WTC11 (cell line): ENCODE results near the gene OGDH. TPM values are rescaled to one million over a fixed set of nuclear protein-coding genes. Genes with fewer than 3 reads are reported as not detected.

Source experiments
- ATAC-seq: fragments of 200-7000 bp; cut with Tn5 transposase; 2 replicates; pipeline ENCODE4 v1.10.0; 2021; ENCODE audit warnings: mild to moderate bottlenecking, moderate library complexity
- CTCF ChIA-PET: fragments of 300-600 bp; sonication (Branson Sonifier 250); formaldehyde crosslinking; loops from one replicate; lab custom pipeline; 2021; ENCODE audit warnings: antibody characterized with exemption; lab: Charles Lee
- POLR2A ChIA-PET: fragments of 350-600 bp; sonication (Branson Sonifier 250); formaldehyde crosslinking; loops from one replicate; lab custom pipeline; 2021; ENCODE audit warnings: antibody characterized with exemption; lab: Charles Lee
- DNase-seq: peaks from one replicate; pipeline ENCODE4 v3.0.0; 2021; ENCODE audit warnings: low spot score
- H3K27ac Mint-ChIP-seq: 2 replicates; pipeline ENCODE4 v1.8.0; 2021; ENCODE audit warnings: mixed read lengths
- H3K27me3 Mint-ChIP-seq: 2 replicates; pipeline ENCODE4 v1.8.0; 2021; ENCODE audit warnings: low read depth, mild to moderate bottlenecking, moderate library complexity, mixed read lengths
- H3K36me3 Mint-ChIP-seq: 2 replicates; pipeline ENCODE4 v1.8.0; 2021; ENCODE audit warnings: mixed read lengths
- H3K4me1 Mint-ChIP-seq: 2 replicates; pipeline ENCODE4 v1.8.0; 2022; ENCODE audit warnings: mixed read lengths
- H3K4me3 Mint-ChIP-seq: 2 replicates; pipeline ENCODE4 v1.8.0; 2021; ENCODE audit warnings: mild to moderate bottlenecking, moderate library complexity, mixed read lengths
- H3K9me3 Mint-ChIP-seq: 2 replicates; pipeline ENCODE4 v1.8.0; 2021; ENCODE audit warnings: mixed read lengths
- ARID4B ChIP-seq: sonication (generic); formaldehyde crosslinking; IDR thresholded peaks from 2 replicates; pipeline ENCODE4 v1.8.0; 2023; ENCODE audit warnings: missing genetic modification reagents, mild to moderate bottlenecking, borderline replicate concordance
- ATF1 ChIP-seq: sonication (generic); formaldehyde crosslinking; IDR thresholded peaks from 2 replicates; pipeline ENCODE4 v1.8.1; 2023; ENCODE audit warnings: mild to moderate bottlenecking, moderate library complexity, missing genetic modification reagents
- ATF3 ChIP-seq: sonication (generic); formaldehyde crosslinking; conservative IDR thresholded peaks from 2 replicates; pipeline ENCODE4 v1.8.1; 2022; ENCODE audit warnings: mild to moderate bottlenecking, missing genetic modification reagents
- ATF6 ChIP-seq: sonication (generic); formaldehyde crosslinking; IDR thresholded peaks from 2 replicates; pipeline ENCODE4 v1.8.1; 2023; ENCODE audit warnings: mild to moderate bottlenecking, missing genetic modification reagents
- CREM ChIP-seq: sonication (generic); formaldehyde crosslinking; IDR thresholded peaks from 2 replicates; pipeline ENCODE4 v1.8.1; 2022; ENCODE audit warnings: mild to moderate bottlenecking, missing genetic modification reagents, moderate library complexity
- ELF4 ChIP-seq: sonication (generic); formaldehyde crosslinking; IDR thresholded peaks from 2 replicates; pipeline ENCODE4 v1.8.1; 2022; ENCODE audit warnings: low read depth, mild to moderate bottlenecking, moderate library complexity, missing genetic modification reagents
- ESRRA ChIP-seq: sonication (generic); formaldehyde crosslinking; IDR thresholded peaks from 2 replicates; pipeline ENCODE4 v1.8.1; 2022; ENCODE audit warnings: mild to moderate bottlenecking, missing genetic modification reagents, borderline replicate concordance
- ETV6 ChIP-seq: sonication (generic); formaldehyde crosslinking; IDR thresholded peaks from 2 replicates; pipeline ENCODE4 v1.8.1; 2022; ENCODE audit warnings: mild to moderate bottlenecking, missing genetic modification reagents
- JUN ChIP-seq: sonication (generic); formaldehyde crosslinking; IDR thresholded peaks from 2 replicates; pipeline ENCODE4 v1.8.0; 2023; ENCODE audit warnings: mild to moderate bottlenecking, missing genetic modification reagents
- MXD4 ChIP-seq: fragments of 250-450 bp; sonication (Bioruptor Pico); IDR thresholded peaks from 2 replicates; pipeline ENCODE4 v1.8.0; 2021; ENCODE audit warnings: mild to moderate bottlenecking, moderate library complexity, borderline replicate concordance
- NFE2L1 ChIP-seq: sonication (generic); formaldehyde crosslinking; IDR thresholded peaks from 2 replicates; pipeline ENCODE4 v1.8.1; 2023; ENCODE audit warnings: missing genetic modification reagents
- NFYB ChIP-seq: sonication (generic); formaldehyde crosslinking; conservative IDR thresholded peaks from 2 replicates; pipeline ENCODE4 v1.8.0; 2022; ENCODE audit warnings: low read depth, missing genetic modification reagents
- OVOL2 ChIP-seq: fragments of 250-450 bp; sonication (Bioruptor Pico); IDR thresholded peaks from 2 replicates; pipeline ENCODE4 v1.9.0; 2021; ENCODE audit warnings: mild to moderate bottlenecking, borderline replicate concordance
- RORB ChIP-seq: fragments of 250-450 bp; sonication (Bioruptor Pico); IDR thresholded peaks from 2 replicates; pipeline ENCODE4 v1.9.0; 2021; ENCODE audit warnings: mild to moderate bottlenecking
- TEAD1 ChIP-seq: sonication (generic); formaldehyde crosslinking; IDR thresholded peaks from 2 replicates; pipeline ENCODE4 v1.8.0; 2022; ENCODE audit warnings: mild to moderate bottlenecking, missing genetic modification reagents
- TP53 ChIP-seq: sonication (generic); formaldehyde crosslinking; IDR thresholded peaks from 2 replicates; pipeline ENCODE4 v1.8.1; 2023; ENCODE audit warnings: mild to moderate bottlenecking, missing genetic modification reagents
- ZMAT4 ChIP-seq: fragments of 250-450 bp; sonication (Bioruptor Pico); IDR thresholded peaks from 2 replicates; pipeline ENCODE4 v1.9.0; 2021; ENCODE audit warnings: mild to moderate bottlenecking
- ZNF396 ChIP-seq: fragments of 250-450 bp; sonication (Bioruptor Pico); IDR thresholded peaks from 2 replicates; pipeline ENCODE4 v1.8.0; 2021; ENCODE audit warnings: mild to moderate bottlenecking, moderate library complexity, borderline replicate concordance
- ZNF416 ChIP-seq: fragments of 250-450 bp; sonication (Bioruptor Pico); IDR thresholded peaks from 2 replicates; pipeline ENCODE4 v1.9.0; 2021; ENCODE audit warnings: mild to moderate bottlenecking, inconsistent platforms
- total RNA-seq: library from RNA; stranded (reverse); gene quantifications from 3 replicates; pipeline ENCODE4 v1.2.3, GENCODE V29; 2021
- TF ChIP-seq, protein P1 (sequence below): sonication (generic); formaldehyde crosslinking; IDR thresholded peaks from 2 replicates; pipeline ENCODE4 v1.8.1; 2022; ENCODE audit warnings: mild to moderate bottlenecking, missing genetic modification reagents, moderate library complexity, borderline replicate concordance
- TF ChIP-seq, protein P2 (sequence below): sonication (generic); formaldehyde crosslinking; IDR thresholded peaks from 2 replicates; pipeline ENCODE4 v1.8.1; 2023; ENCODE audit warnings: mild to moderate bottlenecking, missing genetic modification reagents
- TF ChIP-seq, protein P3 (sequence below): fragments of 250-450 bp; sonication (Bioruptor Pico); IDR thresholded peaks from 2 replicates; pipeline ENCODE4 v1.8.0; 2021; ENCODE audit warnings: mild to moderate bottlenecking

OGDH gene
- total RNA-seq, 1 experiment from 2014 or later = 79.6 TPM

GRCh38 chr7:44590910-44591309 is 15.5 kb upstream of the OGDH start:
- Mint-ChIP-seq H3K4me1 (no peaks in the 10 kb centered on the region), H3K9me3 (no peaks in the 10 kb centered on the region), H3K4me3 (no peak overlapping the region), H3K27me3 (peaks cover 7% of the 10 kb centered on the region), H3K36me3 (no peaks in the 10 kb centered on the region), H3K27ac (no peak overlapping the region)
- ChIA-PET CTCF (no interaction called here), POLR2A (interaction anchor here (0.6 kb wide), 3 partner anchors 16 to 85 kb away, joined by 3 to 6 read pairs (median 4); partner anchors contain the start of gene OGDH)
- TF ChIP-seq, protein P1, sequence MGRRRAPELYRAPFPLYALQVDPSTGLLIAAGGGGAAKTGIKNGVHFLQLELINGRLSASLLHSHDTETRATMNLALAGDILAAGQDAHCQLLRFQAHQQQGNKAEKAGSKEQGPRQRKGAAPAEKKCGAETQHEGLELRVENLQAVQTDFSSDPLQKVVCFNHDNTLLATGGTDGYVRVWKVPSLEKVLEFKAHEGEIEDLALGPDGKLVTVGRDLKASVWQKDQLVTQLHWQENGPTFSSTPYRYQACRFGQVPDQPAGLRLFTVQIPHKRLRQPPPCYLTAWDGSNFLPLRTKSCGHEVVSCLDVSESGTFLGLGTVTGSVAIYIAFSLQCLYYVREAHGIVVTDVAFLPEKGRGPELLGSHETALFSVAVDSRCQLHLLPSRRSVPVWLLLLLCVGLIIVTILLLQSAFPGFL = no peak
- TF ChIP-seq MXD4 (CRISPR knock-in tag) (no peak), ZNF416 (no peak), ARID4B (CRISPR knock-in tag) (no peak), JUN (no peak), ETV6 (CRISPR knock-in tag) (no peak), ZNF396 (CRISPR knock-in tag) (no peak), OVOL2 (CRISPR knock-in tag) (no peak), NFYB (CRISPR knock-in tag) (no peak), ESRRA (CRISPR knock-in tag) (no peak), TEAD1 (CRISPR knock-in tag) (no peak)
- TF ChIP-seq, protein P2, sequence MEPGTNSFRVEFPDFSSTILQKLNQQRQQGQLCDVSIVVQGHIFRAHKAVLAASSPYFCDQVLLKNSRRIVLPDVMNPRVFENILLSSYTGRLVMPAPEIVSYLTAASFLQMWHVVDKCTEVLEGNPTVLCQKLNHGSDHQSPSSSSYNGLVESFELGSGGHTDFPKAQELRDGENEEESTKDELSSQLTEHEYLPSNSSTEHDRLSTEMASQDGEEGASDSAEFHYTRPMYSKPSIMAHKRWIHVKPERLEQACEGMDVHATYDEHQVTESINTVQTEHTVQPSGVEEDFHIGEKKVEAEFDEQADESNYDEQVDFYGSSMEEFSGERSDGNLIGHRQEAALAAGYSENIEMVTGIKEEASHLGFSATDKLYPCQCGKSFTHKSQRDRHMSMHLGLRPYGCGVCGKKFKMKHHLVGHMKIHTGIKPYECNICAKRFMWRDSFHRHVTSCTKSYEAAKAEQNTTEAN (CRISPR knock-in tag) = no peak
- ATAC-seq = no peak
- DNase-seq = no peak

DNA sequence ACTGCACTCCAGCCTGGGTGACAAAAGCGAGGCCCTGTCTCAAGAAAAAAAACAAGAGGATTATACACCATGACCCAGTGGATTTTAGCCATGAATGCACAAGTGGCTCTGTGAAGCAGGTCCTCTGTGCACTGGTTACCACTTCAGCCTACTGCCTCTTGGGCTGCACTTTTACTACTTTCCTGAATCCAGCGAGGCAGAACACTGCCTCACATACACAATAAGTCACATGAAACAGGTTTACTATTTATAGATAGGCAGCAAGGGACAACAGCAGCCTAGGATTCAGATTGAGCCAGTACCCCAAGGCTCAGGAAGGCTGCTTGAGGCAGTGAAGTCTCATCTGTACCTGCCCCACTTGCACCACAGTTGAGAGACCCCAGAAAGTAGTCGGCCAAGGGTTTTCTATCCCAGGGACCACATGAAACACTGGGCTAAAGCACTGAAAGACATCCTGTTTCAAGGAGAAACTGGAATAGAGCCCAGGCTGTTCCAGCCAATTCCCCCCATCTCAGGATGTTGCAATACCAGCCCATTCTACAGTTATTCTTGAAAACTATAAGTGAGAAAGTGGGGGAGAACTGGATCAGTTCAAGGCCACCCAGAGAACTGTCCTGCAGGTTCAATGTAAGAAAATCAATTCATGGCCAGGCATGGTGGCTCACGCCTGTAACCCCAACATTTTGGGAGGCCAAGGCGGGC is 10.3 kb upstream of the OGDH start:
- POLR2A ChIA-PET = no interaction called here
- no peaks in the 10 kb centered on the region for H3K4me1 Mint-ChIP-seq
- peaks cover 16% of the 10 kb centered on the region for H3K27me3 Mint-ChIP-seq
- no peak overlapping the region for H3K4me3 Mint-ChIP-seq
- H3K36me3 Mint-ChIP-seq = no peaks in the 10 kb centered on the region
- ATAC-seq (no peak), DNase-seq (no peak)
- H3K27ac Mint-ChIP-seq = no peak overlapping the region
- CTCF ChIA-PET = no interaction called here
- H3K9me3 Mint-ChIP-seq = no peaks in the 10 kb centered on the region
- TF ChIP-seq CREM (CRISPR knock-in tag) = no peak
- TF ChIP-seq ATF3 = no peak
- TF ChIP-seq ATF6 (CRISPR knock-in tag) = no peak
- no peak for TF ChIP-seq NFE2L1 (CRISPR knock-in tag)
- TF ChIP-seq RORB = no peak
- TF ChIP-seq, protein P3, sequence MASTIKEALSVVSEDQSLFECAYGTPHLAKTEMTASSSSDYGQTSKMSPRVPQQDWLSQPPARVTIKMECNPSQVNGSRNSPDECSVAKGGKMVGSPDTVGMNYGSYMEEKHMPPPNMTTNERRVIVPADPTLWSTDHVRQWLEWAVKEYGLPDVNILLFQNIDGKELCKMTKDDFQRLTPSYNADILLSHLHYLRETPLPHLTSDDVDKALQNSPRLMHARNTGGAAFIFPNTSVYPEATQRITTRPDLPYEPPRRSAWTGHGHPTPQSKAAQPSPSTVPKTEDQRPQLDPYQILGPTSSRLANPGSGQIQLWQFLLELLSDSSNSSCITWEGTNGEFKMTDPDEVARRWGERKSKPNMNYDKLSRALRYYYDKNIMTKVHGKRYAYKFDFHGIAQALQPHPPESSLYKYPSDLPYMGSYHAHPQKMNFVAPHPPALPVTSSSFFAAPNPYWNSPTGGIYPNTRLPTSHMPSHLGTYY = no peak
- no peak for TF ChIP-seq TP53 (CRISPR knock-in tag)
- no peak for TF ChIP-seq ATF1 (CRISPR knock-in tag)
- no peak for TF ChIP-seq ZMAT4
- TF ChIP-seq ELF4 = no peak
